ENCODE results near the gene NMUR2.

The NMUR2 gene

GRCh38 chr5:152439791-152440190 is 34.7 kb upstream of the NMUR2 start:
- CTCF ChIA-PET, result interaction anchor here (0.6 kb wide), 1 partner anchor 194 kb away, joined by 3 read pairs; no protein-coding TSS in a partner anchor
- POLR2A ChIA-PET, result no interaction called here
- no peaks in the 10 kb centered on the region for H3K4me1 ChIP-seq (ENCODE audit: control insufficient read depth, insufficient read depth, low read length)
- H3K9me3 ChIP-seq (ENCODE audit: control insufficient read depth, insufficient read depth, low read depth, low read length), result no peaks in the 10 kb centered on the region
- H3K27ac ChIP-seq (ENCODE audit: extremely low read depth, low read depth, low read length), result no peak overlapping the region
- H3K36me3 ChIP-seq (ENCODE audit: control insufficient read depth in 2 of 2, insufficient read depth in 1 of 2, low read length in 2 of 2), result no peaks in the 10 kb centered on the region
- TF ChIP-seq ZNF266 (tag by site-specific recombination; IDR thresholded peaks at IDR 0.05; ENCODE audit: low read depth) (no peak), REPIN1 (tag by site-specific recombination; IDR thresholded peaks at IDR 0.05; ENCODE audit: low read depth) (no peak), ZNF624 (tag by site-specific recombination; IDR thresholded peaks at IDR 0.05) (no peak), OVOL3 (tag by site-specific recombination; IDR thresholded peaks at IDR 0.05) (no peak), ZBTB48 (tag by site-specific recombination; IDR thresholded peaks at IDR 0.05) (no peak), ZNF664 (tag by site-specific recombination; IDR thresholded peaks at IDR 0.05) (no peak), ZNF555 (tag by site-specific recombination; conservative IDR thresholded peaks at IDR 0.05) (no peak), ZNF121 (tag by site-specific recombination; IDR thresholded peaks at IDR 0.05) (no peak), PRDM6 (tag by site-specific recombination; IDR thresholded peaks at IDR 0.05) (no peak), KLF7 (tag by site-specific recombination; IDR thresholded peaks at IDR 0.05; ENCODE audit: borderline replicate concordance) (no peak), ZBTB21 (tag by site-specific recombination; IDR thresholded peaks at IDR 0.05) (no peak), PRDM10 (tag by site-specific recombination; IDR thresholded peaks at IDR 0.05) (no peak), ZNF23 (tag by site-specific recombination; IDR thresholded peaks at IDR 0.05; ENCODE audit: borderline replicate concordance) (no peak), GLIS2 (tag by site-specific recombination; IDR thresholded peaks at IDR 0.05) (no peak), SCRT1 (tag by site-specific recombination; IDR thresholded peaks at IDR 0.05; ENCODE audit: borderline replicate concordance) (no peak), ZNF692 (tag by site-specific recombination; IDR thresholded peaks at IDR 0.05) (no peak), ZBTB17 (tag by site-specific recombination; IDR thresholded peaks at IDR 0.05) (no peak)
- no peak overlapping the region for H3K4me3 ChIP-seq (ENCODE audit: low read depth, low read length)

GRCh38 chr5:152437866-152438265 is 32.8 kb upstream of the NMUR2 start:
- POLR2A ChIA-PET, result no interaction called here
- TF ChIP-seq ZNF140 (tag by site-specific recombination; IDR thresholded peaks at IDR 0.05) (no peak), KLF1 (tag by site-specific recombination; IDR thresholded peaks at IDR 0.05) (no peak), ZBTB48 (tag by site-specific recombination; IDR thresholded peaks at IDR 0.05) (no peak), KLF10 (tag by site-specific recombination; IDR thresholded peaks at IDR 0.05) (no peak), KLF9 (tag by site-specific recombination; IDR thresholded peaks at IDR 0.05; ENCODE audit: low read depth) (no peak), ZBTB21 (tag by site-specific recombination; IDR thresholded peaks at IDR 0.05) (no peak), ZNF394 (tag by site-specific recombination; IDR thresholded peaks at IDR 0.05; ENCODE audit: borderline replicate concordance) (no peak), ZNF132 (tag by site-specific recombination; IDR thresholded peaks at IDR 0.05; ENCODE audit: borderline replicate concordance) (no peak), ZNF2 (tag by site-specific recombination; IDR thresholded peaks at IDR 0.05) (no peak), BCL11A (tag by site-specific recombination; IDR thresholded peaks at IDR 0.05; ENCODE audit: low read depth) (no peak)
- CTCF ChIA-PET, result no interaction called here

More at GRCh38 chr5:152437866-152438265, 32.8 kb upstream of the NMUR2 start:
- no peaks in the 10 kb centered on the region for H3K9me3 ChIP-seq (ENCODE audit: control insufficient read depth, insufficient read depth, low read depth, low read length)
- no peak overlapping the region for H3K27ac ChIP-seq (ENCODE audit: extremely low read depth, low read depth, low read length)
- H3K4me3 ChIP-seq (ENCODE audit: low read depth, low read length), result no peak overlapping the region
- H3K36me3 ChIP-seq (ENCODE audit: control insufficient read depth in 2 of 2, insufficient read depth in 1 of 2, low read length in 2 of 2), result no peaks in the 10 kb centered on the region
- H3K4me1 ChIP-seq (ENCODE audit: control insufficient read depth, insufficient read depth, low read length), result no peaks in the 10 kb centered on the region
